Retinal pigment epithelial cell (primary cell): ENCODE results near the gene PNMA6E.

Experiments used
- DNase-seq: peaks from one replicate; pipeline ENCODE4 v3.0.0-alpha.2; 2010; ENCODE audit warnings: low read depth
- H3K4me3 ChIP-seq: 2 replicates; pipeline ENCODE4 v1.5.1; 2011; ENCODE audit warnings: mild to moderate bottlenecking, low read length, control low read depth, moderate library complexity
- CTCF ChIP-seq: conservative IDR thresholded peaks from 2 replicates; pipeline ENCODE4 v1.5.1; 2011; ENCODE audit warnings: low read depth, low read length, control low read depth, inconsistent platforms

PNMA6E gene

DNA sequence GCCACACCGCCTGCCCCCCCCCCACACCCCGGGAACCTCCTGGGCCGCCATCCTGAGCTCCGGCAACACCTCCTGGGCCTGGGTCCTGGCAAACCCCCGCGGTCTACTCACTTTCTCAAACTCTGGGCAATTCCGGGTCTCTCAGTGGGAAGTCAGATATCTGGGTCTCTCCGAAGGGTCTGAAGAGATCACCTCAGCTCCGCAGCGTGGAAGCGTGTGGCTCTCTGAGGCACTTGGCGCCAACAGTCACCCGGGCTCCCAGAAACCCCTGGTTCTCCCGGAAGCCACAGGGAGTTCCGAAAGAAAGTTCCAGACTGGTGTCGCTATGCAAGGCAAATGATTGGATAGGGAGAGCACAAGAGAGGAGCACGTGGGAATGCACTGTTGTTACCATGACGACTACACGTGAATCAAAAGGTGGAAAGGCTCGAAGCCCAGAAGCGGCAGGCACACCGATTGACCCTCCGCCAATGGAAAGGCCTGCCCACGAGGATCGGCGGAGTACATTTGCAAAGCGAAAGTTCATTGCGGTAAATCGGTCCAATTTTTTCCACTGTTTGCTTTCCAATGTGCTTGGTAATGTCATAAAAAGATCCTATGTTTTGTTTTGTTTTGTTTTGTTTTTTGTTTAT lies at the start of gene PNMA6E:
PNMA6E (minus strand) TSS at position 218 of the 632 bp plus-strand sequence. CDS start 2,501 bp downstream, outside the sequence.
- no peak for TF ChIP-seq CTCF
- no peak for DNase-seq
- H3K4me3 ChIP-seq = no peak within 1 kb of the TSS

- no peak for TF ChIP-seq CTCF
- DNase-seq = no peak
- no peak overlapping the region for H3K4me3 ChIP-seq
Observed at GRCh38 chrX:153450949-153451277, 49.8 kb upstream of the PNMA6E start.

GRCh38 chrX:153450114-153450948 lies 49.2 kb upstream of the PNMA6E start:
- DNase-seq = no peak
- TF ChIP-seq CTCF = no peak
- no peak overlapping the region for H3K4me3 ChIP-seq

DNA sequence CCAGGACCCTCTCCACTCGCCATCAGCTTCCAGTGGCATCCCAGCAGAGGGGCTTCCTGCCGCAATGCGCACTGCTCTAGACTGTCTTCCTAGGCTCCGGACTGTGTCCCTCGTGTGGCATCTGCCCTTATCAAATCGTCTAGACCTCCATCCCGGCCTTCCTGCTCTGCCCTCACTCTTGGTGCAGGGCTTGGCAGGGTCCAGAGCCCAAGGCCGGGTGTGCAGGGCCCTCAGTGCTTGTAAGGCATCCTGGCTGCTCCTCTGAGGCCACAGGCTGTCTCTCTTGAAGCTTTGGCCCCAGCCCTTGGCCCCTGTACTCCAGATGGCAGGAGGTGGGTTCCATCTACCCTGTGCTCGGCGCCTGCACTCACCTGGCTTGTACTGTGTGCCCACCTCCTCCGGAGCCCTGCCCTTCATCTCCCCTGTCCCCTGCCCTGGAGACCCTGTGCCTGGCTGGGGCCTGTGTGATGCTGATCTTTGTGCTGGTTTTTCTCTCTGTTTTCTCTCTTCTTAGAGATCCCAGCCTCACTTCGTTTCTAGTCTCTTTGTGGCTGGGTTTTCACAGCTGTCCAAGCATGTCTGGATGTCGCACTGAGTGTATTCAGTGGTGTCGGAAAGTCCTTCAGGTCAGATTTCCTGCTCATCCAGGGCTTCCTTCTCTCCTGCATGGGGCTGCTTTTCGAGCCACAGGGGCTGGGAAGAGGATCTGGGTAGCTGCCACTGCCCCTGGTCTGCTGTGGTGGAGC lies 48.4 kb upstream of the PNMA6E start:
- H3K4me3 ChIP-seq = no peak overlapping the region
- TF ChIP-seq CTCF = no peak
- DNase-seq = no peak

DNA sequence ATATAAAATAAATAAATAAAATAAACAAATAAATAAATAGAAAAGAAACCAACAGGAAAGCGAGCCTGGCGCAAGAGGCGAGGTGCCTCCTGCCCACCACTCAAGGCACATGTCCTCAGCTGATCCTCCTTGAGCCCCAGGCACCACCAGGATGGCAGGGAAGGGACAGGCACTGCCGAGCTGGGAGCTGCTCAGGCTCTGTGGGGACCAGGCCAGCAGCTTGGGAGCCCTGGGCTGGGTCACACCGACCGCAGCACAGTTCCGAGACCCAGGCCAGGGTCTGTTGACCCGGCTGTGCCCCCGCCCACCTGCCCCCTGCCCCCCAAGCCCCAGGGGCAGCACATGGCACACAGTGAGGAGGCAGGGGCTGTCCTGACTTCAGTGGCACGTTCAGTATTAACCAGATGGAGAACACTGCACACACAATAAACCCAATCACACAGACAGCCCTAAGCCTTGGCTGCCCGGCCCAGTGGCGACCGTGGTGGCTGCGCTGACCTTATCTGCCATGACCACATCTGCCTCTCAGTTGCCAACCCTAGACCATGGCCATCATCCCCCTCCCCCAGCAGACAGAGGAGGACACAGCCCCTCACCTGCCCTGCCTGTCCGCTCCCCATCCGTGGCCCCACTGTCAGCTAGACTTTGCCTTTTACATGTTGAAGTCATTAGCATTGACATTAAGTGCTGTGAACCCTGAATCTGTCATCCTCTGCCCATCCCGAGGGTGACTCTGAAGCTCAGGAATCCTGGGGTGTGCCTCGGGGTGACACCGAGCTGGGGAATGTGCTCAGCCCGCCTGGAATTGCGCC lies 47.6 kb upstream of the PNMA6E start:
- TF ChIP-seq CTCF = no peak
- DNase-seq = no peak
- H3K4me3 ChIP-seq = no peak overlapping the region

DNA sequence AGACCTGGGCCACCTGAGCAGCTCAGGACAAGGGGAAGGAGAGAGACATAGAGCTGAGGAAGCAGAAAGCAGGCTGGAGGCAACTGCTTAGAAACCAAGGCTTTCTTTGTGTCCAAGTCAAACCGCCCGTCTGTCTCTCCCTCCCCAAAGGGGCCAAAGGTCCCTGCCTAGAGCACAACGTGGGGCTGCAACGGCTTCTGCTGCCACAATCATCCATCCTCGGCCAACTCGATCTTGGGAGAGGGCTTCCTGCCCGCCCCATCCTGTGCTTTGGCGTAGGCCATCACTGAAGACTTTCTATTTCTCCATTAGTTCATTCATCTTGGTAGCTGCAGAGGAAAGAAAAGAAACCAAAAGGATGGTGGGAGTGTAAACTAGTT lies 46.4 kb upstream of the PNMA6E start:
- TF ChIP-seq CTCF = no peak
- H3K4me3 ChIP-seq = no peak overlapping the region
- DNase-seq = no peak
